Measurements from ENCODE around the gene TRIM54.

GRCh38 chr2:27264253-27264752 is 17.9 kb upstream of the TRIM54 start:
- no peak for TF ChIP-seq EZH2 (IDR thresholded peaks at IDR 0.05)
- TF ChIP-seq POLR2AphosphoS5 (IDR thresholded peaks at IDR 0.05; ENCODE audit: borderline replicate concordance, low read depth, low read length), result no peak

Measured in SK-N-MC (cell line).